Measurements from ENCODE around the gene ZCCHC13.
"Not testable (repeated sequence)": the region's sequence is repeated elsewhere in the genome, so short reads cannot be mapped to it uniquely, and the experiment has no call there.

GRCh38 chrX:74258111-74258510, 45.9 kb upstream of the ZCCHC13 start:
- TF ChIP-seq CTCF (IDR thresholded peaks at IDR 0.05; ENCODE audit: low read depth, low read length, missing input control); RAD21 (IDR thresholded peaks at IDR 0.05); TAF1 (conservative IDR thresholded peaks at IDR 0.05); FOXA1 (IDR thresholded peaks at IDR 0.05); YY1 (IDR thresholded peaks at IDR 0.05): not testable (repeated sequence)
